HEK293 (cell line): ENCODE measurements around the gene CRIM1.

Experiments
- MZF1 ChIP-seq: fragments of 450-650 bp; formaldehyde crosslinking; IDR thresholded peaks from 2 replicates; pipeline ENCODE4 v1.5.1; 2017; ENCODE audit warnings: missing biosample characterization, missing genetic modification characterization, borderline replicate concordance
- WT1 ChIP-seq: fragments of 450-650 bp; formaldehyde crosslinking; IDR thresholded peaks from 2 replicates; pipeline ENCODE4 v1.5.1; 2016; ENCODE audit warnings: missing biosample characterization, missing genetic modification characterization
- YY1 ChIP-seq: fragments of 450-650 bp; formaldehyde crosslinking; IDR thresholded peaks from 2 replicates; pipeline ENCODE4 v1.5.1; 2018; ENCODE audit warnings: missing biosample characterization, missing genetic modification characterization
- ZNF19 ChIP-seq: fragments of 450-650 bp; formaldehyde crosslinking; IDR thresholded peaks from 2 replicates; pipeline ENCODE4; 2016; ENCODE audit warnings: missing biosample characterization, missing genetic modification characterization, low read depth
- ZNF221 ChIP-seq: fragments of 450-650 bp; formaldehyde crosslinking; IDR thresholded peaks from 2 replicates; pipeline ENCODE4 v1.5.1; 2017; ENCODE audit warnings: missing biosample characterization, missing genetic modification characterization, borderline replicate concordance
- ZNF324 ChIP-seq: fragments of 450-650 bp; formaldehyde crosslinking; IDR thresholded peaks from 2 replicates; pipeline ENCODE4 v1.5.1; 2016; ENCODE audit warnings: missing biosample characterization, missing genetic modification characterization
- ZNF423 ChIP-seq: fragments of 450-650 bp; formaldehyde crosslinking; IDR thresholded peaks from 2 replicates; pipeline ENCODE4 v1.5.1; 2016; ENCODE audit warnings: missing biosample characterization, missing genetic modification characterization
- ZNF529 ChIP-seq: fragments of 450-650 bp; formaldehyde crosslinking; IDR thresholded peaks from 2 replicates; pipeline ENCODE4 v1.5.1; 2017; ENCODE audit warnings: missing genetic modification characterization, missing biosample characterization; ENCODE audit not compliant: insufficient replicate concordance
- ZNF658 ChIP-seq: fragments of 450-650 bp; formaldehyde crosslinking; IDR thresholded peaks from 2 replicates; pipeline ENCODE4; 2016; ENCODE audit warnings: missing biosample characterization, missing genetic modification characterization
- ZNF707 ChIP-seq: fragments of 450-650 bp; formaldehyde crosslinking; IDR thresholded peaks from 2 replicates; pipeline ENCODE4 v1.5.1; 2016; ENCODE audit warnings: missing biosample characterization, missing genetic modification characterization
- TF ChIP-seq, protein P1 (sequence below): fragments of 450-650 bp; formaldehyde crosslinking; IDR thresholded peaks from 2 replicates; pipeline ENCODE4 v1.5.1; 2016; ENCODE audit warnings: missing biosample characterization, missing genetic modification characterization
- TF ChIP-seq, protein P2 (sequence below): fragments of 450-650 bp; formaldehyde crosslinking; IDR thresholded peaks from 2 replicates; pipeline ENCODE4 v1.5.1; 2016; ENCODE audit warnings: missing biosample characterization, missing genetic modification characterization
- TF ChIP-seq, protein P3 (sequence below): fragments of 450-650 bp; IDR thresholded peaks from 2 replicates; pipeline ENCODE4 v1.5.1; 2018; ENCODE audit warnings: missing biosample characterization, mild to moderate bottlenecking, missing genetic modification characterization
- TF ChIP-seq, protein P4 (sequence below): fragments of 450-650 bp; formaldehyde crosslinking; IDR thresholded peaks from 2 replicates; pipeline ENCODE4 v1.5.1; 2017; ENCODE audit warnings: missing biosample characterization, missing genetic modification characterization
- TF ChIP-seq, protein P5 (sequence below): fragments of 450-650 bp; formaldehyde crosslinking; IDR thresholded peaks from 2 replicates; pipeline ENCODE4 v1.5.1; 2016; ENCODE audit warnings: missing biosample characterization, missing genetic modification characterization
- TF ChIP-seq, protein P6 (sequence below): fragments of 450-650 bp; formaldehyde crosslinking; conservative IDR thresholded peaks from 2 replicates; pipeline ENCODE4 v1.5.1; 2016; ENCODE audit warnings: low read depth, missing biosample characterization, missing genetic modification characterization
- TF ChIP-seq, protein P7 (sequence below): fragments of 450-650 bp; formaldehyde crosslinking; IDR thresholded peaks from 2 replicates; pipeline ENCODE4 v1.5.1; 2016; ENCODE audit warnings: missing biosample characterization, missing genetic modification characterization

CRIM1 gene

DNA sequence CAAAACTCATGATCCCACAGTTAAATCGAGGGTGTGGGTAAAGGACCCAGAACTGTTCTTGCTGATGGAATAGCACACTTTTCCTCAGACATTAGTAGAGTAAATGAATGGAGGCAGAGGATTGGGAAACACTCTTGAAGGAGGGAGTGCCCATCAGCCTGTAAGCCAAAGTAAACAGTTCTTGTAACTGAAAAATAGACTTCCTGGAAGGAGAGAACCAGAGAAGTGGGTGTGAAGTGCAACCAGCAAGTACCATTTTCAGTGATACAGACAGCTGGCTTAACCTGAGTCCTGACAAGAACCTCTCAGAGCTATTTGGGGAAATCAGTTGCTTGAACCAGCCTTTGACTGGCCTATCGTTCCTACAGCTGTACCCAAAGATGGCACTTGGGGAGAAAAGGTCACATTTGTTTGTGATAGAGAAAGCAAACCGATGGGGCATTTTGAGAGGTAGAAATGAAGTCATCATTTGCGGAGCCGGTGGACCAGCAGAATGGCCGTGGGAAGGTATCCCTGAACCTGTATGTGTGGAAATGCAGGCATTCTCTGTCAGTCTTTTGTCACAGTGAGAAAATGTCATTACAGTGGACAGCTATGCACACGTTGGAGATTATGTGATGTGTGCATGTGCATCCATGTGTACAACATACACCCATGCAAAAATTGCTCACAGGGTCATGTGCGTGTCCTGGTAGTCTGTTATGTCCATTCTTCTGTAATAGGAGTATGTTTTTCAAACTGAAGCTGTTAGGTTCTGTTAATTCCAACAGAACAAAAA lies 17.8 kb downstream of the CRIM1 start (continued):
- TF ChIP-seq, protein P1, sequence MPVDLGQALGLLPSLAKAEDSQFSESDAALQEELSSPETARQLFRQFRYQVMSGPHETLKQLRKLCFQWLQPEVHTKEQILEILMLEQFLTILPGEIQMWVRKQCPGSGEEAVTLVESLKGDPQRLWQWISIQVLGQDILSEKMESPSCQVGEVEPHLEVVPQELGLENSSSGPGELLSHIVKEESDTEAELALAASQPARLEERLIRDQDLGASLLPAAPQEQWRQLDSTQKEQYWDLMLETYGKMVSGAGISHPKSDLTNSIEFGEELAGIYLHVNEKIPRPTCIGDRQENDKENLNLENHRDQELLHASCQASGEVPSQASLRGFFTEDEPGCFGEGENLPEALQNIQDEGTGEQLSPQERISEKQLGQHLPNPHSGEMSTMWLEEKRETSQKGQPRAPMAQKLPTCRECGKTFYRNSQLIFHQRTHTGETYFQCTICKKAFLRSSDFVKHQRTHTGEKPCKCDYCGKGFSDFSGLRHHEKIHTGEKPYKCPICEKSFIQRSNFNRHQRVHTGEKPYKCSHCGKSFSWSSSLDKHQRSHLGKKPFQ (tag by site-specific recombination) = peak; percentile 80
- no peak for TF ChIP-seq YY1 (tag by site-specific recombination)
- TF ChIP-seq ZNF529 = no peak
- no peak for TF ChIP-seq MZF1 (tag by site-specific recombination)
- TF ChIP-seq ZNF423 (tag by site-specific recombination) = no peak
- TF ChIP-seq, protein P2, sequence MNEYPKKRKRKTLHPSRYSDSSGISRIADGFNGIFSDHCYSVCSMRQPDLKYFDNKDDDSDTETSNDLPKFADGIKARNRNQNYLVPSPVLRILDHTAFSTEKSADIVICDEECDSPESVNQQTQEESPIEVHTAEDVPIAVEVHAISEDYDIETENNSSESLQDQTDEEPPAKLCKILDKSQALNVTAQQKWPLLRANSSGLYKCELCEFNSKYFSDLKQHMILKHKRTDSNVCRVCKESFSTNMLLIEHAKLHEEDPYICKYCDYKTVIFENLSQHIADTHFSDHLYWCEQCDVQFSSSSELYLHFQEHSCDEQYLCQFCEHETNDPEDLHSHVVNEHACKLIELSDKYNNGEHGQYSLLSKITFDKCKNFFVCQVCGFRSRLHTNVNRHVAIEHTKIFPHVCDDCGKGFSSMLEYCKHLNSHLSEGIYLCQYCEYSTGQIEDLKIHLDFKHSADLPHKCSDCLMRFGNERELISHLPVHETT (tag by site-specific recombination) = no peak
- TF ChIP-seq, protein P3, sequence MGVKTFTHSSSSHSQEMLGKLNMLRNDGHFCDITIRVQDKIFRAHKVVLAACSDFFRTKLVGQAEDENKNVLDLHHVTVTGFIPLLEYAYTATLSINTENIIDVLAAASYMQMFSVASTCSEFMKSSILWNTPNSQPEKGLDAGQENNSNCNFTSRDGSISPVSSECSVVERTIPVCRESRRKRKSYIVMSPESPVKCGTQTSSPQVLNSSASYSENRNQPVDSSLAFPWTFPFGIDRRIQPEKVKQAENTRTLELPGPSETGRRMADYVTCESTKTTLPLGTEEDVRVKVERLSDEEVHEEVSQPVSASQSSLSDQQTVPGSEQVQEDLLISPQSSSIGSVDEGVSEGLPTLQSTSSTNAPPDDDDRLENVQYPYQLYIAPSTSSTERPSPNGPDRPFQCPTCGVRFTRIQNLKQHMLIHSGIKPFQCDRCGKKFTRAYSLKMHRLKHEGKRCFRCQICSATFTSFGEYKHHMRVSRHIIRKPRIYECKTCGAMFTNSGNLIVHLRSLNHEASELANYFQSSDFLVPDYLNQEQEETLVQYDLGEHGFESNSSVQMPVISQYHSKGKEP (tag by site-specific recombination) = no peak
- TF ChIP-seq ZNF707 (tag by site-specific recombination) = no peak
- TF ChIP-seq, protein P4, sequence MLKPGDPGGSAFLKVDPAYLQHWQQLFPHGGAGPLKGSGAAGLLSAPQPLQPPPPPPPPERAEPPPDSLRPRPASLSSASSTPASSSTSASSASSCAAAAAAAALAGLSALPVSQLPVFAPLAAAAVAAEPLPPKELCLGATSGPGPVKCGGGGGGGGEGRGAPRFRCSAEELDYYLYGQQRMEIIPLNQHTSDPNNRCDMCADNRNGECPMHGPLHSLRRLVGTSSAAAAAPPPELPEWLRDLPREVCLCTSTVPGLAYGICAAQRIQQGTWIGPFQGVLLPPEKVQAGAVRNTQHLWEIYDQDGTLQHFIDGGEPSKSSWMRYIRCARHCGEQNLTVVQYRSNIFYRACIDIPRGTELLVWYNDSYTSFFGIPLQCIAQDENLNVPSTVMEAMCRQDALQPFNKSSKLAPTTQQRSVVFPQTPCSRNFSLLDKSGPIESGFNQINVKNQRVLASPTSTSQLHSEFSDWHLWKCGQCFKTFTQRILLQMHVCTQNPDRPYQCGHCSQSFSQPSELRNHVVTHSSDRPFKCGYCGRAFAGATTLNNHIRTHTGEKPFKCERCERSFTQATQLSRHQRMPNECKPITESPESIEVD (tag by site-specific recombination) = no peak
- TF ChIP-seq, protein P5, sequence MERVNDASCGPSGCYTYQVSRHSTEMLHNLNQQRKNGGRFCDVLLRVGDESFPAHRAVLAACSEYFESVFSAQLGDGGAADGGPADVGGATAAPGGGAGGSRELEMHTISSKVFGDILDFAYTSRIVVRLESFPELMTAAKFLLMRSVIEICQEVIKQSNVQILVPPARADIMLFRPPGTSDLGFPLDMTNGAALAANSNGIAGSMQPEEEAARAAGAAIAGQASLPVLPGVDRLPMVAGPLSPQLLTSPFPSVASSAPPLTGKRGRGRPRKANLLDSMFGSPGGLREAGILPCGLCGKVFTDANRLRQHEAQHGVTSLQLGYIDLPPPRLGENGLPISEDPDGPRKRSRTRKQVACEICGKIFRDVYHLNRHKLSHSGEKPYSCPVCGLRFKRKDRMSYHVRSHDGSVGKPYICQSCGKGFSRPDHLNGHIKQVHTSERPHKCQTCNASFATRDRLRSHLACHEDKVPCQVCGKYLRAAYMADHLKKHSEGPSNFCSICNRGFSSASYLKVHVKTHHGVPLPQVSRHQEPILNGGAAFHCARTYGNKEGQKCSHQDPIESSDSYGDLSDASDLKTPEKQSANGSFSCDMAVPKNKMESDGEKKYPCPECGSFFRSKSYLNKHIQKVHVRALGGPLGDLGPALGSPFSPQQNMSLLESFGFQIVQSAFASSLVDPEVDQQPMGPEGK (tag by site-specific recombination) = no peak
- no peak for TF ChIP-seq ZNF658
- TF ChIP-seq, protein P6, sequence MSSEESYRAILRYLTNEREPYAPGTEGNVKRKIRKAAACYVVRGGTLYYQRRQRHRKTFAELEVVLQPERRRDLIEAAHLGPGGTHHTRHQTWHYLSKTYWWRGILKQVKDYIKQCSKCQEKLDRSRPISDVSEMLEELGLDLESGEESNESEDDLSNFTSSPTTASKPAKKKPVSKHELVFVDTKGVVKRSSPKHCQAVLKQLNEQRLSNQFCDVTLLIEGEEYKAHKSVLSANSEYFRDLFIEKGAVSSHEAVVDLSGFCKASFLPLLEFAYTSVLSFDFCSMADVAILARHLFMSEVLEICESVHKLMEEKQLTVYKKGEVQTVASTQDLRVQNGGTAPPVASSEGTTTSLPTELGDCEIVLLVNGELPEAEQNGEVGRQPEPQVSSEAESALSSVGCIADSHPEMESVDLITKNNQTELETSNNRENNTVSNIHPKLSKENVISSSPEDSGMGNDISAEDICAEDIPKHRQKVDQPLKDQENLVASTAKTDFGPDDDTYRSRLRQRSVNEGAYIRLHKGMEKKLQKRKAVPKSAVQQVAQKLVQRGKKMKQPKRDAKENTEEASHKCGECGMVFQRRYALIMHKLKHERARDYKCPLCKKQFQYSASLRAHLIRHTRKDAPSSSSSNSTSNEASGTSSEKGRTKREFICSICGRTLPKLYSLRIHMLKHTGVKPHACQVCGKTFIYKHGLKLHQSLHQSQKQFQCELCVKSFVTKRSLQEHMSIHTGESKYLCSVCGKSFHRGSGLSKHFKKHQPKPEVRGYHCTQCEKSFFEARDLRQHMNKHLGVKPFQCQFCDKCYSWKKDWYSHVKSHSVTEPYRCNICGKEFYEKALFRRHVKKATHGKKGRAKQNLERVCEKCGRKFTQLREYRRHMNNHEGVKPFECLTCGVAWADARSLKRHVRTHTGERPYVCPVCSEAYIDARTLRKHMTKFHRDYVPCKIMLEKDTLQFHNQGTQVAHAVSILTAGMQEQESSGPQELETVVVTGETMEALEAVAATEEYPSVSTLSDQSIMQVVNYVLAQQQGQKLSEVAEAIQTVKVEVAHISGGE (tag by site-specific recombination) = no peak
- no peak for TF ChIP-seq ZNF221 (tag by site-specific recombination)
- no peak for TF ChIP-seq ZNF324 (tag by site-specific recombination)
- TF ChIP-seq ZNF19 = no peak
- peak; percentile 35; the same call in 1 of the 2 replicates for TF ChIP-seq WT1
- TF ChIP-seq, protein P7, sequence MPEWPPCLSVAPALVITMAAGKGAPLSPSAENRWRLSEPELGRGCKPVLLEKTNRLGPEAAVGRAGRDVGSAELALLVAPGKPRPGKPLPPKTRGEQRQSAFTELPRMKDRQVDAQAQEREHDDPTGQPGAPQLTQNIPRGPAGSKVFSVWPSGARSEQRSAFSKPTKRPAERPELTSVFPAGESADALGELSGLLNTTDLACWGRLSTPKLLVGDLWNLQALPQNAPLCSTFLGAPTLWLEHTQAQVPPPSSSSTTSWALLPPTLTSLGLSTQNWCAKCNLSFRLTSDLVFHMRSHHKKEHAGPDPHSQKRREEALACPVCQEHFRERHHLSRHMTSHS (tag by site-specific recombination) = no peak
